RWPE2 (cell line): ENCODE data around the gene LSM12.
"Not testable (repeated sequence)": the region's sequence is repeated elsewhere in the genome, so short reads cannot be mapped to it uniquely, and the experiment has no call there.

Source experiments
- ATAC-seq: fragments of 200-7000 bp; cut with Tn5 transposase; 3 replicates; pipeline ENCODE4 v1.9.1; 2021; ENCODE audit warnings: low read depth
- DNase-seq: peaks from one replicate; pipeline ENCODE4 v3.0.0-alpha.2; 2020; ENCODE audit warnings: low spot score
- H3K27ac ChIP-seq: fragments of 450-650 bp; 2 replicates; pipeline ENCODE4 v1.5.1; 2017; ENCODE audit warnings: mild to moderate bottlenecking; ENCODE audit not compliant: poor library complexity, severe bottlenecking
- H3K27me3 ChIP-seq: fragments of 250-450 bp; sonication (Bioruptor Pico); 2 replicates; pipeline ENCODE4 v1.5.1; 2021; ENCODE audit warnings: mild to moderate bottlenecking, moderate library complexity; ENCODE audit not compliant: insufficient read depth, poor library complexity, severe bottlenecking
- H3K36me3 ChIP-seq: fragments of 250-450 bp; sonication (Bioruptor Pico); 2 replicates; pipeline ENCODE4 v1.5.1; 2020; ENCODE audit warnings: low read depth, mild to moderate bottlenecking, moderate library complexity
- H3K4me1 ChIP-seq: fragments of 250-450 bp; sonication (Bioruptor Pico); 2 replicates; pipeline ENCODE4 v1.5.1; 2021; ENCODE audit warnings: mild to moderate bottlenecking, moderate library complexity; ENCODE audit not compliant: insufficient read depth, poor library complexity, severe bottlenecking
- H3K4me3 ChIP-seq: fragments of 250-450 bp; sonication (Bioruptor Pico); 2 replicates; pipeline ENCODE4 v1.5.1; 2021; ENCODE audit warnings: mild to moderate bottlenecking, moderate library complexity; ENCODE audit not compliant: severe bottlenecking
- H3K9me3 ChIP-seq: fragments of 250-450 bp; sonication (Bioruptor Pico); 2 replicates; pipeline ENCODE4 v1.5.1; 2021; ENCODE audit warnings: mild to moderate bottlenecking, moderate library complexity; ENCODE audit not compliant: severe bottlenecking
- TF ChIP-seq, protein P1 (sequence below): fragments of 450-650 bp; IDR thresholded peaks from one replicate; pipeline ENCODE4 v1.5.1; 2017; ENCODE audit warnings: mild to moderate bottlenecking, moderate library complexity; ENCODE audit not compliant: poor library complexity, severe bottlenecking

Gene LSM12

DNA sequence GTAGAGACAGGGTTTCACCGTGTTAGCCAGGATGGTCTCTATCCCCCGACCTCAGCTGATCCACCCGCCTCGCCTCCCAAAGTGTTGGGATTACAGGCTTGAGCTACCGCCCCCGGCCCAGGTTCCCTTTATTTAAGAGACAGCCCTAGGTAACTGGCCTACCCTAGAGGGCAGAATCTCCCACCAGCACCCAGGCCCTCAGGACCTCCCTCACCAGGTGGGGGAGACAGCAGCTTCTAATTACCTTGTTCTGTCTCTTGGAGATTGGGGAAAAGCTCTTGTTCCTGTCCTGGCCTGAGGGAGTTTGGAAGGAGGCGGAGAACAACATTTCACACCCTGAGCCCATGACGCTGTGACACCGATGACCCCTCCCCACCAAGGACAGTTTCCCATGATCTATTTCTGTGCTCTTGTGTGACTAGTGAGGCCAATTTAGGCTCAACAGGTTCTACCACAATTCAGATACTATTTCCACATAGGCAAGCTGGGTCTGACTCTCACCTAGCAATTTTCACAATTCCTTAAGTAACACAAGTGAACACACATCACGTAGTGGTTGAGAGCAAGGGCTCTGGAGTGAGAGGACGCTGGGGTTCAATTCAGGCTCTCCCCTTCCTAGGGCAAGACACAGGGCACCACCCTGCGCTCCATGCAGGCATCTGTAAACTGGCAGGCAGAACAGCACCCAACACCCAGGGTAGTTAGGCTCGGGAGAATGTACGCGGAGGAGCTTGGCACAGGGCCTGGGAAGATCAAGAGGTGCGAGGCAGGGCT, 36.6 kb upstream of the LSM12 start:
- Histone ChIP-seq H3K27me3 (no peaks in the 10 kb centered on the region), H3K9me3 (no peaks in the 10 kb centered on the region), H3K36me3 (no peaks in the 10 kb centered on the region), H3K27ac (no peak overlapping the region), H3K4me1 (no peaks in the 10 kb centered on the region), H3K4me3 (no peak overlapping the region)
- no peak for DNase-seq
- TF ChIP-seq, protein P1, sequence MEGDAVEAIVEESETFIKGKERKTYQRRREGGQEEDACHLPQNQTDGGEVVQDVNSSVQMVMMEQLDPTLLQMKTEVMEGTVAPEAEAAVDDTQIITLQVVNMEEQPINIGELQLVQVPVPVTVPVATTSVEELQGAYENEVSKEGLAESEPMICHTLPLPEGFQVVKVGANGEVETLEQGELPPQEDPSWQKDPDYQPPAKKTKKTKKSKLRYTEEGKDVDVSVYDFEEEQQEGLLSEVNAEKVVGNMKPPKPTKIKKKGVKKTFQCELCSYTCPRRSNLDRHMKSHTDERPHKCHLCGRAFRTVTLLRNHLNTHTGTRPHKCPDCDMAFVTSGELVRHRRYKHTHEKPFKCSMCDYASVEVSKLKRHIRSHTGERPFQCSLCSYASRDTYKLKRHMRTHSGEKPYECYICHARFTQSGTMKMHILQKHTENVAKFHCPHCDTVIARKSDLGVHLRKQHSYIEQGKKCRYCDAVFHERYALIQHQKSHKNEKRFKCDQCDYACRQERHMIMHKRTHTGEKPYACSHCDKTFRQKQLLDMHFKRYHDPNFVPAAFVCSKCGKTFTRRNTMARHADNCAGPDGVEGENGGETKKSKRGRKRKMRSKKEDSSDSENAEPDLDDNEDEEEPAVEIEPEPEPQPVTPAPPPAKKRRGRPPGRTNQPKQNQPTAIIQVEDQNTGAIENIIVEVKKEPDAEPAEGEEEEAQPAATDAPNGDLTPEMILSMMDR, result no peak
- no peak for ATAC-seq

DNA sequence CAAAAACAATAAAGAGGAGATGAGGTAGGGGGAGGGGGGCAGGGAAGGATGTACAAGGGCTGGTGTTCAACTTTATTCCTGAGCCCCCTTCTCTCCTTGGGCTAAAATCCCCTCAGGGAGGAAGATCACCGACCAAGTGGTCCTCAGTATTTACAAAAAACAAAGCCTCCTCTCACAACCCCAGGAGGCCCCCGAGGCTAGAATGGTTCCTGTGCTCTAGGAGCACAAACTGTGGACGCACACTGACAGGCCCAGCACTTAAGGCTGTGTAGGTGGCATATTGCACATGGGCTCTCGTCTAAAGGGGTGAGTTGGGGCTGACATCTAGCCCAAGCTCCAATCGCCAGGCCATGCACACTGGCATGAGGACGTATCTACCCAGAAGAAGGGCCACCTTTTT, 35.4 kb upstream of the LSM12 start:
- not testable (repeated sequence) for H3K36me3 ChIP-seq, H3K27ac ChIP-seq, H3K4me3 ChIP-seq, H3K9me3 ChIP-seq, ATAC-seq, H3K4me1 ChIP-seq, H3K27me3 ChIP-seq, DNase-seq

DNA sequence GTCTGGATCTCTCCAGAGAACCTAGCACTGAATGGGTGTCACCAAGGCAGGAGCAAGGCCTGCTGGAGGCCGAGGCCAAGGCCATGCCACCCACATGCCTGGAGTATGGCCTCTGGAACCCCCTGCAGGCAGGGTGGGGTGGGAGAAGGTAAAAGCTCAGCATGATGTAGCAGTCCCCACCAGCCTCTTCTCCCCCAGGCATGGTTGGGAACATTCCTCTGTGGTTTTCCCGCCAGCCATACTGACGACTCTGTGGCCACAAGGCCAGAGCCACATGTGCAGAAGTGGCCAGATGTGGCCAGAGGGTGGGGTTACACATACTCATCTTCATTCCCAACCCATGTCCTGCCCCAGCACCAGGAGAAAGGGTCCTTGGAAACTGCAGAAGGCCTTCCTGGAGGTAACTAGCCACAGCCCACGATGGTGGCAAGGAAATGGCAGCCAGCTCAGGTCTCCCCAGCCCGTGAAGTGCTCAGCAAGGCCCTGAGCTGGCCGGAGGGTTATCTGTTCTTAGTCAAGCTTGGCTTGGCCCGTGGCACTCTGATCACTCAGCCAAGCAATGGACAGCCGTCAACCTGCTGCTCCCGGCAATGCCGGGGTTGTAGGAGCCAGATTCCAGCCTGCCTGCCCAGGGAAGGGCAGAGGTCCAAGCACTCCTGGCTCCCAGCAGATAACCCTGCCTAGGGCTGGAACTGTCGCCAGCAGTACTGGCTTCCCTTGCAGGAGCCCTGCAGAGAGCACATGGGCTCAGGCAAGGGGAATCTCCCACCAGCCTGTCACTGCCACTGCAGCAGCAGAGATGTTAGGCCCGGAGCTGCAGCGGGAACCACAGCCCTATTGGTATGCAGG, 30.9 kb upstream of the LSM12 start:
- H3K9me3 ChIP-seq, result no peaks in the 10 kb centered on the region
- no peaks in the 10 kb centered on the region for H3K27me3 ChIP-seq
- peaks cover 9% of the 10 kb centered on the region for H3K4me1 ChIP-seq
- H3K27ac ChIP-seq, result no peak overlapping the region
- no peak overlapping the region for H3K4me3 ChIP-seq
- DNase-seq (no peak), ATAC-seq (no peak)
- TF ChIP-seq, protein P1, result no peak
- H3K36me3 ChIP-seq, result no peaks in the 10 kb centered on the region

DNA sequence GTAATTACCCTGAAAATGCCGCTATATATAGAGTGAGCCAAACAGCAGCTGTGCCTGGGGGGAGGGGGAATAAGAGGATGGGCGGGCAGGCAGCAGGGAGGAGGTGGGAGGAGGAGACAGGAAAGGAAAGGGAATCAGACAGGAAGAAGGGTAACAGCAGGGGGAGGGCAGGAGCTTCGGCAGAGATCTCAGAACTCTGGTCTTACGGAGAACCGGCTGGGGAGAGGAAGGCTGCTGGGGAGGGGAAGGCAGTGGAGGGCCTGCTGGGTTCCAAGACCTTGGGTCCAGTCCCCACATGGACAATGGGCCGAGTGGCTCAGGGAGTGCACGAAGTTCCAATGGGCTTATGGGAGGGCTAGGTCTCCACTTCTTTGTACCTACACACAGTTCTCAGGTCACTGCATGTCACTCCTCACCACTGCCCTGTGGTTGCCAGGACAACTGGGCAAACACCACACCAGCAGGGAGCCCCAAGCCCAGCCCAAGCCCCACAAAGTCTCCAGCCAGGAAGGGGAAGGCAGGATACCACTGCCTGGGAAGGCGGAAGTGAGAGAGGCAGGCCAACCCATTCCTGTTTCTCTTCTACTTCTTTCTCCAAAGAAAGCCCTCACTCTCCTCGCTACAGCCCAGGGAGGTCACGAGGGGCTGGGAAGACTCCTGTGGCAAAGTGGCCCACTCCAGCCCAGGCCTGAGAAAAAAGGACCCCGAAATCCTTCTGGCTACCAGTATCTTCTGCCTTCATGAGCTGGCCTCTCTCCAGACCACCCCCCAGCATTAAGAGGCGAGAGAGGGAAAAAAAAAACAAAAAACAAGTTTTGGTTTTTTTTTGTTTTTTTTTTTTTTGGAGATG, 29.4 kb upstream of the LSM12 start:
- Histone ChIP-seq H3K36me3 (no peaks in the 10 kb centered on the region), H3K27me3 (no peaks in the 10 kb centered on the region), H3K9me3 (no peaks in the 10 kb centered on the region), H3K4me1 (peaks cover 9% of the 10 kb centered on the region), H3K4me3 (peak overlapping the region; percentile 12), H3K27ac (peak overlapping the region; percentile 86)
- DNase-seq (peak; percentile 84), ATAC-seq (peak; percentile 88)
- TF ChIP-seq, protein P1, result no peak

DNA sequence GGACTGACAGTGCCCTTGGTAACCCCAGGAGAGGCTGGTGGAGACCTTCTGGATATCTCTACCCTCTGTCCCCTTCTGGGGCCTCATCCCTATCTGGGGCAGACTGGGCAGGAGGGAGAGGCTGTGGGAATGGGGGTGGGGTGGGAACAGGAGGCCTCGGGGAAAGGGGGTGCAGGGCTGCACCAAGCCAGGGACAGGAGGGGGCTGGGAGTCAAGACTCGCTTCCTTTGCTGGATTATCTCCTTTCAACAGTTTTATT, 28.8 kb upstream of the LSM12 start:
- TF ChIP-seq, protein P1, result peak; percentile 2
- no peaks in the 10 kb centered on the region for H3K27me3 ChIP-seq
- peaks cover 9% of the 10 kb centered on the region for H3K4me1 ChIP-seq
- H3K9me3 ChIP-seq, result no peaks in the 10 kb centered on the region
- no peaks in the 10 kb centered on the region for H3K36me3 ChIP-seq
- peak overlapping the region; percentile 86 for H3K27ac ChIP-seq
- DNase-seq (no peak), ATAC-seq (no peak)
- no peak overlapping the region for H3K4me3 ChIP-seq
